Measurements from ENCODE around the gene LY9.

- TF ChIP-seq CTCF (IDR thresholded peaks at IDR 0.05): no peak
- TF ChIP-seq POLR2AphosphoS5 (IDR thresholded peaks at IDR 0.05): peak; percentile 33
- TF ChIP-seq POLR2A (IDR thresholded peaks at IDR 0.05): no peak
These were observed at the start of gene LY9 for GRCh38 chr1:160795951-160796383.

All from prostate gland (tissue), 2 donors.